ENCODE measurements around the gene MMAA.
"Not testable (repeated sequence)": the region's sequence is repeated elsewhere in the genome, so short reads cannot be mapped to it uniquely, and the experiment has no call there.

MMAA gene

GRCh38 chr4:145635117-145635516 lies 15.9 kb downstream of the MMAA start:
- ATAC-seq, result no peak

GRCh38 chr4:145635630-145636029 lies 16.4 kb downstream of the MMAA start:
- no peak for ATAC-seq

GRCh38 chr4:145639186-145639698 lies 20.1 kb downstream of the MMAA start:
- no peak for ATAC-seq

DNA sequence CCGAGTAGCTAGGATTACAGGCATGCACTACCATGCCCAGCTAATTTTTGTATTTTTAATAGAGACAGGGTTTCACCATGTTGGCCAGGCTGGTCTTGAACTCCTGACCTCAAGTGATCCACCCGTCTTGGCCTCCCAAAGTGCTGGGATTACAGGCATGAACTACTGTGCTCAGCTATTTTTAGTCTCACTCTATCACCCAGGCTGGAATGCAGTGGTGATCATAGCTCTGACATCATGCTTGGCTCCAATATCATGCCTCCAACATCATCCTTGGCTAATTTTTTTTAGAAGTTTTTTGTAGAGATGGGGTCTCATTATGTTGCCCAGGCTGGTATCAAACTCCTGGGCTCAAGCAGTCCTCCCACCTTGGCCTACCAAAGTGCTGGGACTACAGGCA lies 21.1 kb downstream of the MMAA start:
- not testable (repeated sequence) for ATAC-seq

GRCh38 chr4:145643295-145643694 lies 24.1 kb downstream of the MMAA start:
- no peak for ATAC-seq

GRCh38 chr4:145644699-145645098 lies 25.5 kb downstream of the MMAA start:
- ATAC-seq, result no peak

DNA sequence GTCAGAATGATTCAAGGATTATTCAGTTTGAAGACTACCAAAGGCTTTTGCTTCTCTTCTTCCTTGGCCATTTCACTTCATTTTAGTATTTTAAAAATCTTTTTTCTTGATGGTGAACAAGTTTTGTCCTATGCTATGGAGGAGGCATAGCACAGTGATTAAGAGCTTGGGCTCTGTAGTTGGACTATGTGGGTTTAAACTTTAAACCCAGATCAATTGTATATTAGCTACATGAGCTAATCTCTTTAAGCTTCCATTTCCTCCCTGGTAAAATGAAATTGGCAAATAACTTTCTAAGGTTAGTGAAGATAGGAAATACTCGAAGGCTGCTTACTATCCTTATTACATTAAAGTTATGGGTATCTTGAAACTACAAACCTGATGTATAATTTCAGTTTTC lies 37.0 kb downstream of the MMAA start:
- ATAC-seq, result no peak

DNA sequence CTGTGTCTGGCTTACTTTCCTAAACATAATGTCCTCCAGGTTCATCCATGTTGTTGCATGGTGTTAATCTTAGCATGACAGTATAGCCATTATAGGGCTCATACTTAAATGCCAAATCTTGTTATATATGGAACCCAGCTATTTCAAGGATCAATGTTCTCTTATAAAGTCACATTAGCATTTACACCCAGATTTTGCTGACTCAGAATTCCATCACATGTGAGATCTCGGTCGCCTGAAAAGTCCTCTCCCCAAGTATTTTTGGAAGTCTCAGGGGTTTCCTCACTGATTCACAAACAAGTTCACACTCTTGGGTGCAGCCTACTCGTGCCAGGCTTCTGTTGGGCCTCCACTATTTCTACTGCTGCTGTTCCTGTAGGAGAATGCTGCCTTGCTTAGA lies 40.9 kb downstream of the MMAA start:
- ATAC-seq, result no peak

GRCh38 chr4:145663194-145663593 lies 44.0 kb downstream of the MMAA start:
- no peak for ATAC-seq

DNA sequence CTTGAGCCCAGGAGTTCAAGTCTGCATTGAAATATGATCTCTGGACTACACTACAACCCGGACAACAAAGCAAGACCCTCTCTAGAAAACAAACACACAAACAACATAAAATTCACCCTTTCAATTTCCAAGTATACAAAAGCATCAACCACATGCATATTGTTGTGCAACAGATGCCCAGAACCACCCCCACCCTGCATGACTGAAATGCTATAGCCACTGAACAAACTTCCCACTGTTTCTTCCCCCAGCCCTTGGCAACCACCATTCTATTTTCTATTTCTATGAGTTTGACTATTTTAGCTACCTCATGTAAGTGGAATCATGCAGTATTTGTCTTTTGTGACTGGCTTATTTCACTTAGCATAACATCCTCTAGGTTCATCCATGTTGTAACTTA lies 46.6 kb downstream of the MMAA start:
- no peak for ATAC-seq

GRCh38 chr4:145670422-145670821 lies 51.2 kb downstream of the MMAA start:
- no peak for ATAC-seq

GRCh38 chr4:145679520-145679919 lies 60.3 kb downstream of the MMAA start:
- no peak for ATAC-seq

DNA sequence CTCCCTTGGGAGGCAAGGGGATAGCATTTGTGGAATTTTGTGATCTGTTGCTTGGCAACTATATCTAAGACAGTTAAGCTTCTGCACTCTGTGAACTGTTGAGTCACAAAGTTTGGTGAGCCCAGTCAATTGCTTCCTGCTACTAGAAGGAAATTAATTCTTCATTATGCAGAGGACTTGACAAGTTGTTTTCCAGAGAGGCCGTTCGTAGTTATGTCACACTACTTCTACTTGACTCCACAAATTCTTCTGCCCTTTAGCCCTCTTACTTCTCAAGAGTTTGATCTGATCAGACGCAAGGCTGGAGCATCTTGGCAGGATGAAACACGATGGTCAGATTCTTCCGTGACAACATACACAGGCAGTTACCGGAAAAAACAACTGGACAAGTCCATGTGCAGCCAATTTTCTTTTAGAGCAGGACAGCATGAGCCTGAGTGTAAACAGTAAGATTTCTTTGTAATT lies 60.8 kb downstream of the MMAA start, which contains the start of gene C4orf51:
C4orf51 (plus strand) TSS at position 156 of the 465 bp plus-strand sequence; CDS start at position 214, 58 bp downstream.
- no peak for ATAC-seq

GRCh38 chr4:145680902-145681301 lies 61.7 kb downstream of the MMAA start:
- no peak for ATAC-seq

DNA sequence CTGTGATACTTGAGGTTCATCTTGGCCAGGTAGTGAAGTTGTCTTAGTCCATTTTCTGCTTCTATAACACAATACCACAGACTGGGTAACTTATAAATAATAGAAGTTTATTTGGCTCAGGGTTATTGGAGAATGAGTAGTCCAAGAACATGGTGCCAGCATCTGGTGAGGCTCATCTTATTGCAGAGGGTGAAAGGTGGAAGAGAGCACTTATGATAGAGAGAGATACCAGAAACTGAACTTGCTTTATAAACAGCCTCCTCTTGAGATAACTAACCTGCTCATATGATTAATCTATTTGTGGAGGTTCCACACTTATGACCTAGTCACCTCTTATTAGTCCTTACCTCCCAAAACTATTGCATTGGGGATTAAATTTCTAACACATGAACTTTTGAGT lies 62.3 kb downstream of the MMAA start:
- ATAC-seq, result no peak

DNA sequence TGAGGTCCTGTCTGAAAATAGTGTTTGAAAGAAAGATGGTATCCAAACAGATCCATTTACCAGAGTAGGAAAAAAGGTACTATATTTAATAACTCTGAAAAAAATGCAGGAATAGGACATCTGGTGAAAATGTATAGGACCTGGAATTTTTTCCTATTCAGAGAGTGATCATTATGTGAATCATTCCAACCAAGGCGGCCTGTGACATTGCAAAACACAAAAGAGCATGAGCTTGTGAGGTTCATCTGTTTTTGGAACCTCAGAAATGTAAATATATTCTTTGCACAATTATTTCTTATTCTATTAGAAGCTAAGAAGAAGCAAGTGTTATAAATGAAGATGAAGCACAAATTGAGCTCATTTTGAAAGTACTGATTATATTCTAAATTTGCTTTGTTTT lies 62.8 kb downstream of the MMAA start:
- ATAC-seq, result no peak

- no peak for ATAC-seq
Observed at GRCh38 chr4:145686991-145687390, 67.8 kb downstream of the MMAA start.

GRCh38 chr4:145690610-145691009 lies 71.4 kb downstream of the MMAA start:
- no peak for ATAC-seq

- ATAC-seq, result not testable (repeated sequence)
Observed at GRCh38 chr4:145691416-145691815, 72.2 kb downstream of the MMAA start.

DNA sequence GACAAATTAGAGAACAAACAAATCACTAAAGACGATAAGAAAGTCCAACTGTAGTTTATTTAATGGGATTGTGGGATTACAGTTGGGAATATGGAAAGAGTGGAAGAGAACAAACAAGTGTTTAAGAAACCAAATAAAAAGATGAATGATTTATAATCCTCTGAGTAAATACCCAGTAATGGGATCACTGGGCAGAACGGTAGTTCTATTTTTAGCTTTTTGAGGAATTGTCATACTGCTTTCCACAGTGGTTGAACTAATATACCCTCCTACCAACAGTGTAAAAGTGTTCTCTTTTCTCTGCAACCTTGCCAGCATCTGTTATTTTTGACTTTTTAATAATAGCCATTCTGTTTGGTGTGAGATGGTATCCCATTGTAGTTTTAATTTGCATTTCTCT lies 75.7 kb downstream of the MMAA start:
- no peak for ATAC-seq

DNA sequence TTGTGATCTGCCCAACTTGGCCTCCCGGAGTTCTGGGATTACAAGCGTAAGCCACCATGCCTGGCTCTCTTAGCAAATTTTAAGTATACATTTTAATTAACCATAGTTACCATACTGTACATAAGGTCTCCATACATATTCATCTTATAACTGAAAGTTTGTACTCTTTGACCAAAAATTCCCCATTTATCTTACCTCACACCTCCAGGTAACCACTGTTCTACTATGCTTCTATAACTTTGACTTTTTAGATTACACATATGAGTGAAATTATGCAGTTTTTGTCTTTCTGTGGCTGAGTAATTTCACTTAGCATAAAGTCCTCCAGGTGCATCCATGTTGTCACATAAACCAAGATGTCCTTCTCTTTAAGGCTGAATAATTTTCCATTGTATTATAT lies 78.1 kb downstream of the MMAA start:
- ATAC-seq, result no peak

DNA sequence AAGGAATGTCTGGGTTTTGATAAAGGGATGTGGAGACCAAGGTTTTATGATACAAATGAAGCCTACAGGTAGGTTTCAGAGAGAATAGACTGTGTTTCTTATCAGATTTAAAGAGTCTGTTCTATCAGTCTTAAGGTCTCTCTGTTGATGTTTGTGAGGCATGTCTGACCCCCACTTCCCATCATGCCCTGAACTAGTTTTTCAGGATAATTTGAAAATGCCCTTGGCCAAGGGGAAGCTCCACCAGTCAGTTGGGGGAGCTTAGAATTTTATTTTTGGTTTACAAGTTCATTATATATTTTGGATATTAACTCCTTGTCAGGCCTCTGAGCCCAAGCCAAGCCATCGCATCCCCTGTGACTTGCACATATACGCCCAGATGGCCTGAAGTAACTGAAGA lies 79.3 kb downstream of the MMAA start:
- no peak for ATAC-seq

DNA sequence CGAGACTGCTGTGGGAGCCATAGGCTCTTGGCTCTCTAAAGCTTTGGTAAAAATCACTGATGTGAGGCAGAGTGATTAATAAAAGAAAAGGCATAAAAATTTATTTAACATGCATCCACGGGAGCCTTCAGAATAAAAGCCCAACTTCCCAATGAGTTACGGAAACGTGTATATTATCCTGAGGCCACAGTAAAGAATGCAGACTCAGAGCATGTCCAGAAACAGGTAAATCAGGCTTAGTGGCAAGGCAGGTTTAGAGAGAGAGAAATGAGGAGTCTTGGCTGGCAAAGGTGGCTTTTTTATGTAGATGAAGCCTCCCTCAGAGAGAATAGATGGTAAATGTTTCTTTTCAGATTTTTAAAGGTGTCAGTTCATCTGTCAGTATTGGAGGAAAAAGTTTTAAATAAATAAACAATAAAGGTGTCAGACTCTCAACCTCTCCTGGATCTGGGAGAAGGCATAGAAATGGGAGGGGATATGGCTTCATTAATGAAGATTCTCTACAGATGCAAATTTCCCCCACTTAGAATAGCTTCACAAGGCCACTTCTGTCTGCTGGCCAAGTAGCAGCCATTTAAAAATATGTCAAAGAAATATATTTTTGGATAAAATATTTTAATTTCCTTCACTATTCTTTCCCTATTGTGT lies 84.8 kb downstream of the MMAA start:
- ATAC-seq, result no peak

DNA sequence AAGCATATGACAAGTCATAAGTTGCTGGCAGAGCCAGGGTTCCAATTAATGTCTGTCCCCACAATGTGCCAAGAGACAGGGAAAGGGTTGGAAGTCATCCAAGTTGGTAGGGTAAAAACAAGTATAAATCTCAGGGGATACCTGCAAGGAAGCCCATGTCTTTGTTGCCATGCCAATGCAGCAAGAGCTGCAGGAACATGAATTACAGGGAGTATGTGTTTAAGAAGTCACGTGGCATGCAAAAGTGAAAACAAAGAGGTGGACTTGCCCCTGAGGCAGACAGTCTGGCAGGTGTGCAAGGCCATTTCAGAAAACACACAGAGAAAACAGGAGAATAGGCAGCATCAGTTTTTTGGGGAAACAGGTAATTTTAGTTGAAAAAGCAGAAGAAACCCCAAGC lies 90.2 kb downstream of the MMAA start:
- no peak for ATAC-seq

Measured in activated CD4-positive, CD25-positive, alpha-beta regulatory T cell treated with anti-CD3 and anti-CD28 coated beads, Interleukin-2, amount 50 U/mL, for 24 hours (primary cell).